HCT116 (cell line): ENCODE results near the gene SNW1. TPM values are rescaled to one million over a fixed set of nuclear protein-coding genes. Genes with fewer than 3 reads are reported as not detected.

ENCODE experiments used
- ATAC-seq: fragments of 200-7000 bp; cut with Tn5 transposase; 2 replicates; pipeline ENCODE4 v1.9.1; 2020; ENCODE audit warnings: mild to moderate bottlenecking, moderate library complexity
- BruUV-seq: library from RNA; stranded (reverse); fragments of 400-500 nt; replicated peaks from 2 replicates; lab custom pipeline; 2021; lab: Mats Ljungman, UMichigan
- CTCF ChIA-PET: fragments of 300-600 bp; sonication (Branson Sonifier 250); formaldehyde crosslinking; loops from one replicate; lab custom pipeline; 2021; ENCODE audit warnings: antibody characterized with exemption; lab: Charles Lee
- POLR2A ChIA-PET: fragments of 300-600, 350-600 bp; sonication (Branson Sonifier 250); formaldehyde crosslinking; loops from one replicate; lab custom pipeline; 2021; ENCODE audit warnings: antibody characterized with exemption; lab: Charles Lee
- RAD21 ChIA-PET, 2 experiments: fragments of 300-600 bp; sonication (Branson Sonifier 250); formaldehyde crosslinking; loops; one replicate each; lab custom pipeline; 2023; ENCODE audit warnings: low total read pairs in 2 of 2; ENCODE audit not compliant: uncharacterized antibody in 2 of 2, unreplicated experiment in 2 of 2, low non-redundant PET in 1 of 2; lab: Charles Lee
- DNase-seq: peaks from one replicate; pipeline ENCODE4 v3.0.0-alpha.2; 2010; ENCODE audit warnings: low read depth, low spot score
- H2AFZ ChIP-seq: fragments of 200-600 bp; shearing (Covaris generic), sonication (generic); 2 replicates; pipeline ENCODE4 v1.6.1; 2017; ENCODE audit warnings: low read depth, mixed run types, mixed read lengths, antibody characterized with exemption, low read length; ENCODE audit not compliant: poor library complexity, severe bottlenecking
- H3K27ac ChIP-seq: 2 replicates; pipeline ENCODE4 v1.5.1; 2012; ENCODE audit warnings: low read depth, low read length
- H3K27me3 ChIP-seq: fragments of 200-600 bp; sonication (generic); 2 replicates; pipeline ENCODE4 v1.6.1; 2016; ENCODE audit warnings: mixed run types, low read length, mixed read lengths; ENCODE audit not compliant: insufficient read depth
- H3K36me3 ChIP-seq, 2 experiments: fragments of 200-500 bp in 1 of 2; fragments of 200-600 bp in 1 of 2; sonication (Bioruptor generic) in 1 of 2; sonication (generic) in 1 of 2; 2 replicates each; pipeline versions ENCODE4 v1.5.1 to v1.6.1; 2014 to 2016; ENCODE audit warnings: low read length in 2 of 2, inconsistent platforms in 1 of 2, mixed read lengths in 1 of 2, mixed run types in 1 of 2; ENCODE audit not compliant: insufficient read depth in 2 of 2, control insufficient read depth in 1 of 2
- H3K4me1 ChIP-seq, 2 experiments: fragments of 200-600 bp in 1 of 2; sonication (generic) in 1 of 2; 2 replicates each; pipeline versions ENCODE4 v1.5.1 to v1.6.1; 2012 to 2017; ENCODE audit warnings: low read length in 2 of 2, inconsistent platforms in 1 of 2, mild to moderate bottlenecking in 1 of 2, mixed read lengths in 1 of 2, mixed run types in 1 of 2, moderate library complexity in 1 of 2; ENCODE audit not compliant: insufficient read depth in 2 of 2, control insufficient read depth in 1 of 2
- H3K4me2 ChIP-seq: fragments of 200-600 bp; sonication (generic); 2 replicates; pipeline ENCODE4 v1.6.1; 2017; ENCODE audit warnings: mixed run types, low read length, mixed read lengths
- H3K4me3 ChIP-seq, 2 experiments: fragments of 200-600 bp in 1 of 2; sonication (generic) in 1 of 2; replicated peaks in 1 of 2; 2 replicates each; pipeline ENCODE4 v1.5.1; 2011 to 2016; ENCODE audit warnings: low read length in 2 of 2, control low read depth in 1 of 2, low read depth in 1 of 2, mild to moderate bottlenecking in 1 of 2, mixed read lengths in 1 of 2, mixed run types in 1 of 2
- H3K79me2 ChIP-seq: fragments of 200-600 bp; sonication (generic); 2 replicates; pipeline ENCODE4 v1.6.1; 2017; ENCODE audit warnings: mild to moderate bottlenecking, mixed run types, low read length, moderate library complexity, mixed read lengths; ENCODE audit not compliant: insufficient read depth
- H3K9ac ChIP-seq: fragments of 200-600 bp; sonication (generic); 2 replicates; pipeline ENCODE4 v1.6.1; 2016; ENCODE audit warnings: low read length, mixed read lengths
- H3K9me2 ChIP-seq: fragments of 200-600 bp; sonication (generic), shearing (Covaris generic); 2 replicates; pipeline ENCODE4 v1.6.1; 2017; ENCODE audit warnings: mixed run types, mild to moderate bottlenecking, moderate library complexity; ENCODE audit not compliant: insufficient read depth
- H3K9me3 ChIP-seq, 2 experiments: fragments of 200-500 bp in 1 of 2; fragments of 200-600 bp in 1 of 2; sonication (Bioruptor generic) in 1 of 2; sonication (generic) in 1 of 2; 2 replicates each; pipeline ENCODE4 v1.6.1; 2014 to 2017; ENCODE audit warnings: low read length in 2 of 2, mixed read lengths in 2 of 2, inconsistent platforms in 1 of 2, low read depth in 1 of 2, mild to moderate bottlenecking in 1 of 2, mixed run types in 1 of 2, moderate library complexity in 1 of 2; ENCODE audit not compliant: control insufficient read depth in 1 of 2, insufficient read depth in 1 of 2
- H4K20me1 ChIP-seq: fragments of 200-600 bp; sonication (generic), shearing (Covaris generic); 2 replicates; pipeline ENCODE4 v1.6.1; 2017; ENCODE audit warnings: mixed run types, mild to moderate bottlenecking, moderate library complexity; ENCODE audit not compliant: insufficient read depth
- CBX3 ChIP-seq: IDR thresholded peaks from 2 replicates; pipeline ENCODE4 v1.6.1; 2012; ENCODE audit warnings: low read depth
- CEBPB ChIP-seq: IDR thresholded peaks from 2 replicates; pipeline ENCODE4 v1.6.1; 2012; ENCODE audit warnings: low read depth
- CTCF ChIP-seq, 3 experiments: fragments of 200-600 bp in 1 of 3; sonication (generic) in 1 of 3; IDR thresholded peaks in 2 of 3; conservative IDR thresholded peaks in 1 of 3; 2 replicates each; pipeline ENCODE4 v1.5.1; 2012 to 2017; ENCODE audit warnings: low read depth in 2 of 3, low read length in 2 of 3, antibody characterized with exemption in 1 of 3, borderline replicate concordance in 1 of 3, control low read depth in 1 of 3, mild to moderate bottlenecking in 1 of 3, mixed read lengths in 1 of 3, mixed run types in 1 of 3, moderate library complexity in 1 of 3; ENCODE audit not compliant: insufficient read depth in 1 of 3
- ELF1 ChIP-seq: IDR thresholded peaks from 2 replicates; pipeline ENCODE4 v1.6.1; 2012; ENCODE audit warnings: low read depth, borderline replicate concordance
- EZH2 ChIP-seq: fragments of 200-600 bp; sonication (generic); IDR thresholded peaks from 2 replicates; pipeline ENCODE4 v1.6.1; 2017; ENCODE audit warnings: antibody characterized with exemption, mixed run types
- EZH2phosphoT487 ChIP-seq: fragments of 200-600 bp; IDR thresholded peaks from 2 replicates; pipeline ENCODE4 v1.6.1; 2018; ENCODE audit warnings: antibody characterized with exemption, borderline replicate concordance
- FOSL1 ChIP-seq: IDR thresholded peaks from 2 replicates; pipeline ENCODE4 v1.6.1; 2012; ENCODE audit warnings: low read depth
- JUND ChIP-seq: IDR thresholded peaks from 2 replicates; pipeline ENCODE4 v1.6.1; 2012
- MAX ChIP-seq: IDR thresholded peaks from 2 replicates; pipeline ENCODE4 v1.6.1; 2012
- POLR2A ChIP-seq: IDR thresholded peaks from 2 replicates; pipeline ENCODE4 v1.7.0; 2011; ENCODE audit warnings: borderline replicate concordance; ENCODE audit not compliant: insufficient read depth, insufficient read length; ENCODE audit errors: extremely low read depth
- POLR2AphosphoS5 ChIP-seq: IDR thresholded peaks from 2 replicates; pipeline ENCODE4 v1.6.1; 2011; ENCODE audit warnings: mild to moderate bottlenecking, low read depth, low read length, moderate library complexity
- REST ChIP-seq: IDR thresholded peaks from 2 replicates; pipeline ENCODE4 v1.6.1; 2012; ENCODE audit warnings: low read depth
- SIN3A ChIP-seq: IDR thresholded peaks from 2 replicates; pipeline ENCODE4 v1.6.1; 2012; ENCODE audit warnings: low read depth
- SP1 ChIP-seq: IDR thresholded peaks from 2 replicates; pipeline ENCODE4 v1.6.1; 2012; ENCODE audit warnings: low read depth
- SRF ChIP-seq: IDR thresholded peaks from 2 replicates; pipeline ENCODE4 v1.6.1; 2012; ENCODE audit warnings: low read depth
- TCF7L2 ChIP-seq: IDR thresholded peaks from 2 replicates; pipeline ENCODE4 v1.7.0; 2011; ENCODE audit warnings: borderline replicate concordance, inconsistent platforms; ENCODE audit not compliant: insufficient read depth, insufficient read length; ENCODE audit errors: extremely low read depth
- YY1 ChIP-seq: IDR thresholded peaks from 2 replicates; pipeline ENCODE4 v1.6.1; 2011; ENCODE audit warnings: low read length, low read depth, moderate library complexity, mild to moderate bottlenecking; ENCODE audit not compliant: insufficient replicate concordance; ENCODE audit errors: extremely low read depth
- ZBTB33 ChIP-seq: IDR thresholded peaks from 2 replicates; pipeline ENCODE4 v1.6.1; 2011; ENCODE audit warnings: mild to moderate bottlenecking, low read length, moderate library complexity; ENCODE audit not compliant: insufficient replicate concordance; ENCODE audit errors: extremely low read depth
- ZFX ChIP-seq: fragments of 450-650 bp; IDR thresholded peaks from 2 replicates; pipeline ENCODE4 v1.6.1; 2017
- ZNF274 ChIP-seq: fragments of 200-500 bp; sonication (Bioruptor generic); IDR thresholded peaks from 2 replicates; pipeline ENCODE4 v1.6.1; 2014; ENCODE audit warnings: mild to moderate bottlenecking, low read depth, low read length, inconsistent platforms
- intact Hi-C: fragments of 100-400 bp; cut with micrococcal nuclease; formaldehyde crosslinking; loops from 2 replicates; pipeline ENCODE4 v1.10.0; 2022
- total RNA-seq: library from RNA; stranded (reverse); gene quantifications from one replicate; pipeline ENCODE4 v1.2.1, GENCODE V29; 2021; ENCODE audit not compliant: unreplicated experiment

Gene SNW1
- total RNA-seq, 1 experiment from 2014 or later, result 102 TPM

GRCh38 chr14:77722301-77722700, 38.7 kb downstream of the SNW1 start:
- ATAC-seq, result no peak
- CTCF ChIA-PET, result no interaction called here
- BruUV-seq, result no TSS peak

More at GRCh38 chr14:77722301-77722700, 38.7 kb downstream of the SNW1 start:
- no peak for TF ChIP-seq ZFX
- no peak for TF ChIP-seq EZH2phosphoT487
- TF ChIP-seq ZBTB33, result no peak
- TF ChIP-seq EZH2, result no peak
- TF ChIP-seq MAX, result no peak
- no peak for TF ChIP-seq CTCF (IDR thresholded peaks at IDR 0.05 in 2 of 3, conservative IDR thresholded peaks at IDR 0.05 in 1 of 3; ENCODE audit: borderline replicate concordance in 1 of 3, insufficient read depth in 1 of 3, low read depth in 2 of 3, low read length in 2 of 3)
- no peak for TF ChIP-seq ZNF274
- TF ChIP-seq SIN3A, result no peak
- TF ChIP-seq POLR2AphosphoS5, result no peak
- TF ChIP-seq POLR2A, result no peak
- TF ChIP-seq TCF7L2, result no peak
- no peak for TF ChIP-seq CEBPB
- TF ChIP-seq ELF1, result no peak
- no peak for TF ChIP-seq YY1
- no peak for TF ChIP-seq SP1
- no peak for TF ChIP-seq CBX3
- no peak for TF ChIP-seq REST
- no peak for TF ChIP-seq SRF
- TF ChIP-seq JUND, result no peak
- no peak for TF ChIP-seq FOSL1
- Histone ChIP-seq H3K4me3 (no peak overlapping the region), H2AFZ (no peak overlapping the region), H4K20me1 (0 out of 2 replicates have a peak, but pooled peaks cover 5% of the 10 kb centered on the region), H3K4me2 (no peak overlapping the region), H3K9me2 (no peaks in the 10 kb centered on the region), H3K4me1 (no peaks in the 10 kb centered on the region), H3K36me3 (peaks cover 37 to 67% of the 10 kb centered on the region in 2 experiments; a peak in 3 of 4 replicates), H3K79me2 (peaks cover 28% of the 10 kb centered on the region), H3K27ac (no peak overlapping the region), H3K9me3 (no peaks in the 10 kb centered on the region), H3K9ac (no peak overlapping the region), H3K27me3 (no peaks in the 10 kb centered on the region)
- ChIA-PET RAD21 (no interaction called here), POLR2A (no interaction called here)
- no peak for DNase-seq
- intact Hi-C loops, result no loop called here
